Vagina (tissue), 2 donors: Measurements from ENCODE around the gene CPSF2. TPM values are rescaled to one million over a fixed set of nuclear protein-coding genes. Genes with fewer than 3 reads are reported as not detected.
"Not testable (repeated sequence)": the region's sequence is repeated elsewhere in the genome, so short reads cannot be mapped to it uniquely, and the experiment has no call there.

Experiments used
- DNase-seq, 2 donors: peaks; one replicate each; pipeline ENCODE4 v3.0.0-alpha.2; 2017; ENCODE audit errors: extremely low spot score in 2 of 2
- H3K27ac ChIP-seq: fragments of 200-600 bp; sonication (generic); one replicate; pipeline ENCODE4 v1.5.1; 2019
- H3K27me3 ChIP-seq: fragments of 200-600 bp; sonication (generic); one replicate; pipeline ENCODE4 v1.5.1; 2019
- H3K36me3 ChIP-seq, 2 donors: fragments of 200-600 bp; sonication (generic); one replicate each; pipeline ENCODE4 v1.5.1; 2017 to 2019
- H3K4me1 ChIP-seq: fragments of 200-600 bp; sonication (generic); one replicate; pipeline ENCODE4 v1.5.1; 2019
- H3K4me3 ChIP-seq, 2 donors: fragments of 200-600 bp; sonication (generic); 1 replicate in 1 of 2; 2 replicates in 1 of 2; pipeline ENCODE4 v1.5.1; 2016 to 2019
- H3K9me3 ChIP-seq: fragments of 200-600 bp; sonication (generic); one replicate; pipeline ENCODE4 v1.5.1; 2019
- POLR2A ChIP-seq, 2 donors: fragments of 450-650 bp; IDR thresholded peaks; one replicate each; pipeline ENCODE4 v1.6.1; 2017; ENCODE audit warnings: antibody characterized with exemption in 2 of 2, mild to moderate bottlenecking in 2 of 2, moderate library complexity in 2 of 2
- POLR2AphosphoS5 ChIP-seq, 2 donors: sonication (generic); formaldehyde crosslinking; IDR thresholded peaks; one replicate each; pipeline ENCODE4 v1.9.0; 2017; ENCODE audit warnings: antibody characterized with exemption in 2 of 2, mild to moderate bottlenecking in 2 of 2, low read depth in 1 of 2; ENCODE audit not compliant: insufficient read depth in 1 of 2
- intact Hi-C: fragments of 100-400 bp; cut with DNase I; formaldehyde crosslinking; loops from one replicate; pipeline ENCODE4 v1.15.1; 2023
- total RNA-seq: library from RNA; depleted of rRNA; stranded (reverse); fragments of >200 nt; gene quantifications from one replicate; pipeline ENCODE4 v1.2.3, GENCODE V29; 2016
- TF ChIP-seq, protein P1 (sequence below), 3 experiments: fragments of 450-650 bp in 2 of 3; fragments of 200-600 bp in 1 of 3; sonication (generic) in 1 of 3; IDR thresholded peaks; one replicate each; pipeline ENCODE4 v1.5.1; 2017 to 2019; ENCODE audit warnings: antibody characterized with exemption in 3 of 3, mild to moderate bottlenecking in 2 of 3, moderate library complexity in 2 of 3

Gene CPSF2
- total RNA-seq, 1 donor from 2014 or later = 25.8 TPM

DNA sequence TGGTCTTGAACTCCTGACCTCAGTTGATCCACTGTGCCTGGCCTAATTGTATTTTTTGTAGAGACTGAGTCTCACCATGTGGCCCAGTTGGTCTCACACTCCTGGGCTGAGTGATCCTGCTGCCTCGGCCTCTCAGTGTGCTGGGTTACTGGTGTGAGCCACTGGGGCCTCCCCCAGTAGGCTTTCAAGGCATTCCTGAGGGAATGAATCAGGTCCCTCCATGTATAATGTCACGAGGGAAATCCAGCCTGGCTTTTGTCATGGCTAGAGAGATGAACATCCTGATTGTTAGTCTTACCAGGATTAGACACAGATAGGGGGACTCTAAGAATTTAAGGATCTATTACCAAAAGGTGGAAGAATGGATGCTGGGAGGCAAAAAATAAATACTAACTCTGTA is 51.9 kb downstream of the CPSF2 start:
- Histone ChIP-seq H3K9me3 (no peaks in the 10 kb centered on the region), H3K4me3 (no peak overlapping the region), H3K27ac (no peak overlapping the region), H3K36me3 (no peaks in the 10 kb centered on the region), H3K27me3 (no peaks in the 10 kb centered on the region), H3K4me1 (no peaks in the 10 kb centered on the region)
- TF ChIP-seq POLR2AphosphoS5 (IDR thresholded peaks at IDR 0.05; ENCODE audit: insufficient read depth in 1 of 2, low read depth in 1 of 2) (no peak), POLR2A (IDR thresholded peaks at IDR 0.05) (no peak)
- TF ChIP-seq, protein P1, sequence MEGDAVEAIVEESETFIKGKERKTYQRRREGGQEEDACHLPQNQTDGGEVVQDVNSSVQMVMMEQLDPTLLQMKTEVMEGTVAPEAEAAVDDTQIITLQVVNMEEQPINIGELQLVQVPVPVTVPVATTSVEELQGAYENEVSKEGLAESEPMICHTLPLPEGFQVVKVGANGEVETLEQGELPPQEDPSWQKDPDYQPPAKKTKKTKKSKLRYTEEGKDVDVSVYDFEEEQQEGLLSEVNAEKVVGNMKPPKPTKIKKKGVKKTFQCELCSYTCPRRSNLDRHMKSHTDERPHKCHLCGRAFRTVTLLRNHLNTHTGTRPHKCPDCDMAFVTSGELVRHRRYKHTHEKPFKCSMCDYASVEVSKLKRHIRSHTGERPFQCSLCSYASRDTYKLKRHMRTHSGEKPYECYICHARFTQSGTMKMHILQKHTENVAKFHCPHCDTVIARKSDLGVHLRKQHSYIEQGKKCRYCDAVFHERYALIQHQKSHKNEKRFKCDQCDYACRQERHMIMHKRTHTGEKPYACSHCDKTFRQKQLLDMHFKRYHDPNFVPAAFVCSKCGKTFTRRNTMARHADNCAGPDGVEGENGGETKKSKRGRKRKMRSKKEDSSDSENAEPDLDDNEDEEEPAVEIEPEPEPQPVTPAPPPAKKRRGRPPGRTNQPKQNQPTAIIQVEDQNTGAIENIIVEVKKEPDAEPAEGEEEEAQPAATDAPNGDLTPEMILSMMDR (IDR thresholded peaks at IDR 0.05) = no peak
- DNase-seq = no peak
- intact Hi-C loops = no loop called here

DNA sequence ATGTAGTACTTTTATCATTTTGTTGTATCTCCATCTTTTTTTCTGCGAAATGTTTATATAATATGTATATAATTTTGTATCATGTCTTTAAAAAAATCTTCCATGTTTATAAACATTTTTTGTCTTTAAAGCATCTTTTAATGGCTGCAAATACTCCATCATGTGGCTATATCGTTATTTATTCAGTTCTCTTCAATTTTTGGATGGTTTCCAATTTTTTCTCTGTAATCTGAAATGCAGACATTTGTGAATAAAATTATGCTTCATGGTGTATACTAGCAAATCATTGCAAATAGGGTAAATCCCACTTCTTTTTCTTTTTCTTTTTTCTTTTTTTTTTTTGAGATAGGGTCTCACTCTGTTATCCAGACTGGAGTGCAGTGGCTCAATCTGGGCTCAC is 54.0 kb downstream of the CPSF2 start:
- DNase-seq = no peak
- no peaks in the 10 kb centered on the region for H3K9me3 ChIP-seq
- H3K27ac ChIP-seq = no peak overlapping the region
- H3K27me3 ChIP-seq = no peaks in the 10 kb centered on the region
- H3K4me3 ChIP-seq = no peak overlapping the region
- no peak for TF ChIP-seq POLR2AphosphoS5 (IDR thresholded peaks at IDR 0.05; ENCODE audit: insufficient read depth in 1 of 2, low read depth in 1 of 2)
- no peak for TF ChIP-seq POLR2A (IDR thresholded peaks at IDR 0.05)
- TF ChIP-seq, protein P1 (IDR thresholded peaks at IDR 0.05) = no peak
- intact Hi-C loops = no loop called here
- no peaks in the 10 kb centered on the region for H3K4me1 ChIP-seq
- H3K36me3 ChIP-seq = no peaks in the 10 kb centered on the region

DNA sequence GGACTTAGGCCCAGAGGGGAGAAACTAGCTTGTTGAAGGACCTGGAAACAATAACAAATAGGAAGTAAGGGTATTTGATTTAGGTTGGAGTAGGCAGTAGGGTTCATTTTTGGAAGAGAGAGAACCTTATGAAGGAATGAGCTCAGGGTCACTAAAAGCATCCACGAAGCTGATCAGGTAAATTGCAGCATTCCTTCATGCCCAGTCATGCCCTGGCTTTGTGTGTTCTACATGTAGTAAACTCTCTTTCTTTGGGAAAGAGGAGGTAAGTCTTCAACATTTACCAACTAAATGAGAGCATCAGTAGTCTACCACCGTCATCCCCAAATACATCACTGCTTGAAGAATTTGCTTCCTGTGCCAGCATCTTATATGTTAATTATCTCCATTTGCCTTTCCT is 54.7 kb downstream of the CPSF2 start:
- Histone ChIP-seq H3K4me3 (no peak overlapping the region), H3K9me3 (no peaks in the 10 kb centered on the region), H3K36me3 (no peaks in the 10 kb centered on the region), H3K27me3 (no peaks in the 10 kb centered on the region), H3K4me1 (no peaks in the 10 kb centered on the region), H3K27ac (no peak overlapping the region)
- TF ChIP-seq, protein P1 (IDR thresholded peaks at IDR 0.05) = no peak
- TF ChIP-seq POLR2AphosphoS5 (IDR thresholded peaks at IDR 0.05; ENCODE audit: insufficient read depth in 1 of 2, low read depth in 1 of 2) (no peak), POLR2A (IDR thresholded peaks at IDR 0.05) (no peak)
- intact Hi-C loops = no loop called here
- no peak for DNase-seq

DNA sequence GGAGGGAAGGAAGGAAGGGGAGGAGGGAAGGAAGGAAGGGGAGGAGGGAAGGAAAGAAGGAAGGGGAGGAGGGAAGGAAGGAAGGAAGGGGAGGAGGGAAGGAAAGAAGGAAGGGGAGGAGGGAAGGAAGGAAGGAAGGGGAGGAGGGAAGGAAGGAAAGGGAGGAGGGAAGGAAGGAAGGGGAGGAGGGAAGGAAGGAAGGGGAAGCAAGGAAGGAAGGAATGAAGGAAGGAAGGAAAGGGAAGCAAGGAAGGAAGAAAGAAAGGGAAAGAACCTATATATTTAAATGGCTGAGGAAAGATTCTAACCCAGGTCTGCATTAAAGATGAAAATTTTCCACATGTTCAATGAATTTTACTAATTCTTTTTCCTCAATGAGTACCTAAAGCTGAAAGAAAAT is 57.4 kb downstream of the CPSF2 start:
- H3K4me3 ChIP-seq, H3K27me3 ChIP-seq, H3K36me3 ChIP-seq, H3K4me1 ChIP-seq, DNase-seq, H3K27ac ChIP-seq, H3K9me3 ChIP-seq, intact Hi-C loops: not testable (repeated sequence)

DNA sequence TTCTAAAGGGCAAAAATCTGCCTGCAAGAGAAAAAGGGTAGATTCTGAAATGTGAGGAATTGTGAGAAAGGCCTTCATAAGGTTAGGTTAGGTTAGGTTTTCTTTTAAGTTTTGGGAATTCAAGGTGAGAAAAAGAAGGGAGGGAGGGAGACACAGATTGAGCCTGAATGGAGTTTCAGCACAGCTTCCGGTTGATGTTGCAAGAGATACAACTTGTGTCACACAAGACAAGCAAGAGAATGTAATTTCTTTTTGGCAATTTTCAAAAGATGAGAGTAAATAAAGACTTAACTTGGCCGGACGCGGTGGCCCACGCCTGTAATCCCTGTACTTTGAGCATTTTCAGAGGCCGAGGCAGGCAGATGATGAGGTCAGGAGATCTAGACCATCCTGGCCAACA is 63.8 kb downstream of the CPSF2 start:
- DNase-seq = no peak
- intact Hi-C loops = no loop called here
- no peaks in the 10 kb centered on the region for H3K9me3 ChIP-seq
- H3K4me3 ChIP-seq = no peak overlapping the region
- no peaks in the 10 kb centered on the region for H3K36me3 ChIP-seq
- TF ChIP-seq, protein P1 (IDR thresholded peaks at IDR 0.05) = no peak
- TF ChIP-seq POLR2AphosphoS5 (IDR thresholded peaks at IDR 0.05; ENCODE audit: insufficient read depth in 1 of 2, low read depth in 1 of 2) (no peak), POLR2A (IDR thresholded peaks at IDR 0.05) (no peak)
- H3K27ac ChIP-seq = no peak overlapping the region
- no peaks in the 10 kb centered on the region for H3K4me1 ChIP-seq
- H3K27me3 ChIP-seq = no peaks in the 10 kb centered on the region

DNA sequence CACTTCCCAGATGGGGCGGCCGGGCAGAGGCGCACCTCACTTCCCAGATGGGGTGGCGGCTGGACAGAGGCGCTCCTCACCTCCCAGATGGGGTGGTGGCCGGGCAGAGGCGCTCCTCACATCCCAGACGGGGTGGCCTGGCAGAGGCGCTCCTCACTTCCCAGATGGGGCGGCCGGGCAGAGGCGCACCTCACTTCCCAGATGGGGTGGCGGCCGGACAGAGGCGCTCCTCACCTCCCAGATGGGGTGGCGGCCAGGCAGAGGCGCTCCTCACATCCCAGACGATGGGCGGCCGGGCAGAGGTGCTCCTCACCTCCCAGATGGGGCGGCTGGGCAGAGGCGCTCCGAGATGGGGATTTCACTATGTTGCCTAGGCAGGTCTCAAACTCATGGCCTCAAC is 65.8 kb downstream of the CPSF2 start:
- H3K36me3 ChIP-seq, intact Hi-C loops, H3K27me3 ChIP-seq, H3K27ac ChIP-seq, DNase-seq, H3K9me3 ChIP-seq, H3K4me3 ChIP-seq, H3K4me1 ChIP-seq: not testable (repeated sequence)
